ENCODE measurements around the gene JAKMIP3.

Gene JAKMIP3

GRCh38 chr10:132065491-132066105 lies at the start of gene JAKMIP3:
TSS of gene JAKMIP3 (plus strand) at chr10:132065946. CDS start at chr10:132104809, 38,863 bp downstream.
- DNase-seq (ENCODE audit: low read depth), result peak; percentile 79
- TF ChIP-seq, protein P1, sequence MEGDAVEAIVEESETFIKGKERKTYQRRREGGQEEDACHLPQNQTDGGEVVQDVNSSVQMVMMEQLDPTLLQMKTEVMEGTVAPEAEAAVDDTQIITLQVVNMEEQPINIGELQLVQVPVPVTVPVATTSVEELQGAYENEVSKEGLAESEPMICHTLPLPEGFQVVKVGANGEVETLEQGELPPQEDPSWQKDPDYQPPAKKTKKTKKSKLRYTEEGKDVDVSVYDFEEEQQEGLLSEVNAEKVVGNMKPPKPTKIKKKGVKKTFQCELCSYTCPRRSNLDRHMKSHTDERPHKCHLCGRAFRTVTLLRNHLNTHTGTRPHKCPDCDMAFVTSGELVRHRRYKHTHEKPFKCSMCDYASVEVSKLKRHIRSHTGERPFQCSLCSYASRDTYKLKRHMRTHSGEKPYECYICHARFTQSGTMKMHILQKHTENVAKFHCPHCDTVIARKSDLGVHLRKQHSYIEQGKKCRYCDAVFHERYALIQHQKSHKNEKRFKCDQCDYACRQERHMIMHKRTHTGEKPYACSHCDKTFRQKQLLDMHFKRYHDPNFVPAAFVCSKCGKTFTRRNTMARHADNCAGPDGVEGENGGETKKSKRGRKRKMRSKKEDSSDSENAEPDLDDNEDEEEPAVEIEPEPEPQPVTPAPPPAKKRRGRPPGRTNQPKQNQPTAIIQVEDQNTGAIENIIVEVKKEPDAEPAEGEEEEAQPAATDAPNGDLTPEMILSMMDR (IDR thresholded peaks at IDR 0.05; ENCODE audit: low read depth, low read length, missing control alignments), result no peak
- in situ Hi-C loops (cut with HindIII; ENCODE audit: low sequenced_read_pairs), result no loop called here
- H3K4me3 ChIP-seq (ENCODE audit: low read depth, low read length), result peak within 1 kb of the TSS; percentile 41

DNA sequence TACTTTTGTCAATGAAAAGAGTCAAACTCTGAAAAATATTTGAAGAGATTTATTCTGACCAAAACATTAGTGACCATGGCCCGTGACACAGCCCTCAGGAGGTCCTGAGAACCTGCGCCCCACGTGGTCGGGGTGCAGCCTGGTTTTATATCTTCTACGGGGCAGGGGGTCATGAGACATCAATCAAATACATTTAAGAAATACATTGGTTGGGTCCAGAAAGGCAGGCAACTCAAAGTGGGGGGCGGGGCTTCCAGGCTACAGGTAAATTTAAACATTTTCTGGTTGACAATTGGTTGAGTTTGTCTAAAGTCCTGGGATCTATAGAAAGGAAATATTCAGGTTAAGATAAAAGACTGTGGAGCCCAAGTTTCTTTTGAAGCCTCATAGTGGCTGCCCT lies 49.2 kb upstream of the JAKMIP3 start:
- in situ Hi-C loops (cut with HindIII; ENCODE audit: low sequenced_read_pairs), result no loop called here
- DNase-seq (ENCODE audit: low read depth), result no peak
- TF ChIP-seq, protein P1 (IDR thresholded peaks at IDR 0.05; ENCODE audit: low read depth, low read length, missing control alignments), result no peak
- no peak overlapping the region for H3K4me3 ChIP-seq (ENCODE audit: low read depth, low read length)

DNA sequence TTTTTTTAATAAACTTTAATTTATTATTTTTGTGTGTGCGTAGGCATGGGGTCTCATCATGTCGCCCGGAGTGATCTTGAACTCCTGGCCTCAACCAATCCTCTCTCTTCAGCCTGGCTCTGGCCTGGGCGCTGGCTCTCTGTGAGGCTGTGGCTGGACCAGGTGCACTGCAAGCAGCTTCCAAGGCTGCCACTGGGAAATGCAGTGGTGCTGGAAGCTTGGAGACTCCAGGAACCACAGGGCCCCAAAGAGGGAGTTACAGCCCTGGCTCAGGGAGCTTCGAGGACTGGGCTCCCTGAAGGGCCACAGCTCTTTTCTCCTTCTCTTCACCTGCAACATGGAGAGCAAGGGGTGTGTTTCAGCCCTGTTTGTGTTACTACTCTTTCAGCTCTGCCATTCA lies 47.3 kb upstream of the JAKMIP3 start:
- TF ChIP-seq, protein P1 (IDR thresholded peaks at IDR 0.05; ENCODE audit: low read depth, low read length, missing control alignments), result no peak
- in situ Hi-C loops (cut with HindIII; ENCODE audit: low sequenced_read_pairs), result no loop called here

DNA sequence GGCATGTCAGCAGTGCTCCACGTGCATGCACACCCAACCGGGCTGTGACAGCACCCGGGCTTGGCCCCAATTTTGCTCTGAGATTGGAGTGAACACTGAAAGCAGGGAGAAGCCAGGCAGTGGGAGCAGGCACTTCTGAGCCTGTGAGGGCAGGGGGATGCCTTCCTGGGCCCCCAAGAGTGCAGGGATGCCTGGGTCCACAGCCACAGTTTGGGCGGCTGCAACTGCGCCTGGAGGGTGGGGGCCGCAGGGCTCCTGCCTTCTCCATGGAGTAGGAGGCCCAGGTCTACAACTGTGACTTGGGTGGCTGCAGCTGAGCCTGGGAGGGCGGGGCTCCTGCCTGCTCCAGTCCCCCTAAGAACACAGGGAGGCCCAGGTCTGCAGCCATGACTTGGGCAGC lies 46.4 kb upstream of the JAKMIP3 start:
- no peak for DNase-seq (ENCODE audit: low read depth)
- no peak overlapping the region for H3K4me3 ChIP-seq (ENCODE audit: low read depth, low read length)
- in situ Hi-C loops (cut with HindIII; ENCODE audit: low sequenced_read_pairs), result no loop called here
- TF ChIP-seq, protein P1 (IDR thresholded peaks at IDR 0.05; ENCODE audit: low read depth, low read length, missing control alignments), result no peak

More for the DNA sequence above, 47.3 kb upstream of the JAKMIP3 start:
- no peak for DNase-seq (ENCODE audit: low read depth)
- H3K4me3 ChIP-seq (ENCODE audit: low read depth, low read length), result no peak overlapping the region

GRCh38 chr10:132020456-132020855 lies 45.3 kb upstream of the JAKMIP3 start:
- TF ChIP-seq, protein P1 (IDR thresholded peaks at IDR 0.05; ENCODE audit: low read depth, low read length, missing control alignments), result no peak
- H3K4me3 ChIP-seq (ENCODE audit: low read depth, low read length), result no peak overlapping the region
- DNase-seq (ENCODE audit: low read depth), result no peak
- in situ Hi-C loops (cut with HindIII; ENCODE audit: low sequenced_read_pairs), result no loop called here

DNA sequence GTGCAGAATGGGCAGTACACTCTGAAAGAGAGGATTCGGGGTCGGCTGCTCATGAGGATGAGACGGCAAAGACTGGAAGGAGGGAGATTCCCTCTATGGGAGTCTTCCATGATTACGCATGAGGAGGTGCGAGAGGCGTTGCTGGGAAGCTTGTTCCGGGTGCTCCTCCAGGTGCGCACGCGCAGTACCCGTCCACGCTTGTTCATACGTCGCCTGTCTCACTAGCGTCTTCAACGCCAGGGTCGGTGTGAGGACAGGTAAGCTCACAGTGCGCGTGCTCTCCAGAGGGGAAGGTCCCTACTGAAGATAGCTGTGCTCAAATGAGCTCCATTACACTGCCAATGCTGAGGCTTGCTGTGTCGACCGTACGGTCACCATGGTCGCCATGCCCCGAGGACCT lies 44.7 kb upstream of the JAKMIP3 start:
- no peak for DNase-seq (ENCODE audit: low read depth)
- TF ChIP-seq, protein P1 (IDR thresholded peaks at IDR 0.05; ENCODE audit: low read depth, low read length, missing control alignments), result no peak
- in situ Hi-C loops (cut with HindIII; ENCODE audit: low sequenced_read_pairs), result no loop called here
- no peak overlapping the region for H3K4me3 ChIP-seq (ENCODE audit: low read depth, low read length)

All from astrocyte of the cerebellum (primary cell).